Neural cell (in vitro differentiated cells): ENCODE measurements around the gene DOCK4.

ENCODE experiments used
- EP300 ChIP-seq: fragments of 450-650 bp; conservative IDR thresholded peaks from 2 replicates; pipeline ENCODE4 v1.6.1; 2014; ENCODE audit warnings: antibody characterized with exemption, mild to moderate bottlenecking, moderate library complexity; ENCODE audit not compliant: poor library complexity, severe bottlenecking
- MXI1 ChIP-seq: fragments of 450-650 bp; conservative IDR thresholded peaks from 2 replicates; pipeline ENCODE4 v1.6.1; 2014; ENCODE audit warnings: antibody characterized with exemption, mild to moderate bottlenecking; ENCODE audit not compliant: poor library complexity, severe bottlenecking
- POLR2AphosphoS5 ChIP-seq: IDR thresholded peaks from 2 replicates; pipeline ENCODE4 v1.6.1; 2012
- TF ChIP-seq, protein P1 (sequence below): fragments of 450-650 bp; IDR thresholded peaks from 2 replicates; pipeline ENCODE4 v1.5.1; 2014; ENCODE audit warnings: antibody characterized with exemption, mild to moderate bottlenecking, moderate library complexity; ENCODE audit not compliant: poor library complexity, severe bottlenecking

DNA sequence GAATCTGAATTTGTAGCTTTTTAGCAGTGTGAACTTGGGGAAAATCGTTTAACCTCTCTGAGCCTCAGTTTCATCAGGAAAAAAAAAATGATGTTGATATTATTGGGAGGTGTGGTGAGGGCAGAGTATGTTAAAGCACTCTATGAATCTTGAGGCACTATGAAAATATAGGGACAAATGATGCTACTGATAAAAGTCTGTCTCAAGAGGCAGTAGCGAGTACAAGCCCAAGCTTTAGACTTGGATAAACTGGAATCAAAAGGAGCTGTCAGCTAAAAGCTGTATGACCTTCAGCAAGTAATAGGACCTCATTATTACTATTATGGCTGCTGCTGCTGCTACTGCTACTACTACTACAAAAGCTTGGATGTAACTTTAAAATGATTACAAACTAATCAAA lies 8.7 kb upstream of the DOCK4 start:
- TF ChIP-seq, protein P1, sequence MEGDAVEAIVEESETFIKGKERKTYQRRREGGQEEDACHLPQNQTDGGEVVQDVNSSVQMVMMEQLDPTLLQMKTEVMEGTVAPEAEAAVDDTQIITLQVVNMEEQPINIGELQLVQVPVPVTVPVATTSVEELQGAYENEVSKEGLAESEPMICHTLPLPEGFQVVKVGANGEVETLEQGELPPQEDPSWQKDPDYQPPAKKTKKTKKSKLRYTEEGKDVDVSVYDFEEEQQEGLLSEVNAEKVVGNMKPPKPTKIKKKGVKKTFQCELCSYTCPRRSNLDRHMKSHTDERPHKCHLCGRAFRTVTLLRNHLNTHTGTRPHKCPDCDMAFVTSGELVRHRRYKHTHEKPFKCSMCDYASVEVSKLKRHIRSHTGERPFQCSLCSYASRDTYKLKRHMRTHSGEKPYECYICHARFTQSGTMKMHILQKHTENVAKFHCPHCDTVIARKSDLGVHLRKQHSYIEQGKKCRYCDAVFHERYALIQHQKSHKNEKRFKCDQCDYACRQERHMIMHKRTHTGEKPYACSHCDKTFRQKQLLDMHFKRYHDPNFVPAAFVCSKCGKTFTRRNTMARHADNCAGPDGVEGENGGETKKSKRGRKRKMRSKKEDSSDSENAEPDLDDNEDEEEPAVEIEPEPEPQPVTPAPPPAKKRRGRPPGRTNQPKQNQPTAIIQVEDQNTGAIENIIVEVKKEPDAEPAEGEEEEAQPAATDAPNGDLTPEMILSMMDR = peak; percentile 53
- TF ChIP-seq POLR2AphosphoS5 = no peak
- no peak for TF ChIP-seq MXI1
- no peak for TF ChIP-seq EP300
